ENCODE measurements around the gene MAMDC4. TPM values are rescaled to one million over a fixed set of nuclear protein-coding genes. Genes with fewer than 3 reads are reported as not detected.

Gene MAMDC4
- total RNA-seq, 1 experiment from 2014 or later = 6.3 TPM

DNA sequence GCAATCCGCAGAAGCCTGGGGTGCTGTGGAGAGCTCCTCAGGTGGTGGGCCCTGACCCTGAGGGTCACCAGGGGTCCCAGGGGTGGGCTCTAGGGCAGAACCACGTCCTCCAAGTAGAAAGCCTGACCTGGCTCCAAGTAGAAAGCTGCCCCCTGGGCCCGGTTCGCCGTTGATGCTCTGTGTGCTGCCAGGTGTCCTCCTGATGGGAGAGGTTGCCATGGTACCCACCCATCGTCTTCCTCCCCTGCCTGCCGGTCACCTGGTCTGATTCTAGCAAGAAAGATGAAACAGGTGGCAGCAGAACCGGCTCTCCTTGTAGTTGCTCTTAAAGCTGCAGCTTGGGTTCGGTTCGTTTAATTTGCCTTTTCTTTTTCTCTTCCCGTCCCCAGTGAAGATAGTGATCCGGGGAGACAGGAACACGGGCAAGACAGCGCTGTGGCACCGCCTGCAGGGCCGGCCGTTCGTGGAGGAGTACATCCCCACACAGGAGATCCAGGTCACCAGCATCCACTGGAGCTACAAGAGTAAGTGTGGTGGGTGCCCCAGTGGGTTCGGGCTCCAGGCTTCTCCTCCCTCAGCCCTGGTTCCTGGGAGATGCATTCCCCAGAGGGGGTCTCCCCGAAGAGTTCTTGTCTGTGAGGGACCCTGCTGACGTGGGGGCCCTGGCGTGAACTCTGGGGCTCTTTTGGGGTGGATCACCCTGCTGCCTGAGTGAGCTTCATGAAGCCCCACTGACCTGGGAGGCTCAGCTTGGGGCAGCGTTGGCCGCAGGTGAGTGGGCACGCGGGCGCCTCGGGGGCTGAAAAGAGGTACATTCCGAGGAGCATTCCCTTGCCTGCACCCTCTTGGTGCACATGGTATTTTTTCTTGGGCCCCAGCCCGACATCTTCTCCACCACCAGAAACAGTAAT lies 28.8 kb upstream of the MAMDC4 start:
- no peaks in the 10 kb centered on the region for H3K9me3 ChIP-seq (ENCODE audit: control insufficient read depth, insufficient read depth, low read depth, low read length)
- POLR2A ChIA-PET = no interaction called here
- TF ChIP-seq TCF7L2 (IDR thresholded peaks at IDR 0.05; ENCODE audit: low read depth, low read length) (no peak), SIN3A (IDR thresholded peaks at IDR 0.05; ENCODE audit: borderline replicate concordance, insufficient read depth, low read depth, low read length) (no peak), POLR2AphosphoS5 (IDR thresholded peaks at IDR 0.05; ENCODE audit: low read depth, low read length) (no peak)
- TF ChIP-seq, protein P1, sequence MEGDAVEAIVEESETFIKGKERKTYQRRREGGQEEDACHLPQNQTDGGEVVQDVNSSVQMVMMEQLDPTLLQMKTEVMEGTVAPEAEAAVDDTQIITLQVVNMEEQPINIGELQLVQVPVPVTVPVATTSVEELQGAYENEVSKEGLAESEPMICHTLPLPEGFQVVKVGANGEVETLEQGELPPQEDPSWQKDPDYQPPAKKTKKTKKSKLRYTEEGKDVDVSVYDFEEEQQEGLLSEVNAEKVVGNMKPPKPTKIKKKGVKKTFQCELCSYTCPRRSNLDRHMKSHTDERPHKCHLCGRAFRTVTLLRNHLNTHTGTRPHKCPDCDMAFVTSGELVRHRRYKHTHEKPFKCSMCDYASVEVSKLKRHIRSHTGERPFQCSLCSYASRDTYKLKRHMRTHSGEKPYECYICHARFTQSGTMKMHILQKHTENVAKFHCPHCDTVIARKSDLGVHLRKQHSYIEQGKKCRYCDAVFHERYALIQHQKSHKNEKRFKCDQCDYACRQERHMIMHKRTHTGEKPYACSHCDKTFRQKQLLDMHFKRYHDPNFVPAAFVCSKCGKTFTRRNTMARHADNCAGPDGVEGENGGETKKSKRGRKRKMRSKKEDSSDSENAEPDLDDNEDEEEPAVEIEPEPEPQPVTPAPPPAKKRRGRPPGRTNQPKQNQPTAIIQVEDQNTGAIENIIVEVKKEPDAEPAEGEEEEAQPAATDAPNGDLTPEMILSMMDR (IDR thresholded peaks at IDR 0.05) = no peak
- TF ChIP-seq, protein P2, sequence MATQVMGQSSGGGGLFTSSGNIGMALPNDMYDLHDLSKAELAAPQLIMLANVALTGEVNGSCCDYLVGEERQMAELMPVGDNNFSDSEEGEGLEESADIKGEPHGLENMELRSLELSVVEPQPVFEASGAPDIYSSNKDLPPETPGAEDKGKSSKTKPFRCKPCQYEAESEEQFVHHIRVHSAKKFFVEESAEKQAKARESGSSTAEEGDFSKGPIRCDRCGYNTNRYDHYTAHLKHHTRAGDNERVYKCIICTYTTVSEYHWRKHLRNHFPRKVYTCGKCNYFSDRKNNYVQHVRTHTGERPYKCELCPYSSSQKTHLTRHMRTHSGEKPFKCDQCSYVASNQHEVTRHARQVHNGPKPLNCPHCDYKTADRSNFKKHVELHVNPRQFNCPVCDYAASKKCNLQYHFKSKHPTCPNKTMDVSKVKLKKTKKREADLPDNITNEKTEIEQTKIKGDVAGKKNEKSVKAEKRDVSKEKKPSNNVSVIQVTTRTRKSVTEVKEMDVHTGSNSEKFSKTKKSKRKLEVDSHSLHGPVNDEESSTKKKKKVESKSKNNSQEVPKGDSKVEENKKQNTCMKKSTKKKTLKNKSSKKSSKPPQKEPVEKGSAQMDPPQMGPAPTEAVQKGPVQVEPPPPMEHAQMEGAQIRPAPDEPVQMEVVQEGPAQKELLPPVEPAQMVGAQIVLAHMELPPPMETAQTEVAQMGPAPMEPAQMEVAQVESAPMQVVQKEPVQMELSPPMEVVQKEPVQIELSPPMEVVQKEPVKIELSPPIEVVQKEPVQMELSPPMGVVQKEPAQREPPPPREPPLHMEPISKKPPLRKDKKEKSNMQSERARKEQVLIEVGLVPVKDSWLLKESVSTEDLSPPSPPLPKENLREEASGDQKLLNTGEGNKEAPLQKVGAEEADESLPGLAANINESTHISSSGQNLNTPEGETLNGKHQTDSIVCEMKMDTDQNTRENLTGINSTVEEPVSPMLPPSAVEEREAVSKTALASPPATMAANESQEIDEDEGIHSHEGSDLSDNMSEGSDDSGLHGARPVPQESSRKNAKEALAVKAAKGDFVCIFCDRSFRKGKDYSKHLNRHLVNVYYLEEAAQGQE (IDR thresholded peaks at IDR 0.05; ENCODE audit: insufficient read depth in 1 of 2, low read depth in 2 of 2, low read length in 1 of 2) = no peak
- intact Hi-C loops (cut with micrococcal nuclease; ENCODE audit: unreplicated experiment) (no loop called here), in situ Hi-C loops (cut with HindIII; ENCODE audit: low pct_unique_long_range_greater_than_20kb, low sequenced_read_pairs) (no loop called here)
- no peak for ATAC-seq
- no peak overlapping the region for H3K4me3 ChIP-seq (ENCODE audit: low read depth in 2 of 2, low read length in 2 of 2)
- CTCF ChIA-PET = no interaction called here
- DNase-seq (ENCODE audit: low read depth, low spot score) = no peak
- H3K27ac ChIP-seq (ENCODE audit: low read length) = no peak overlapping the region
- H3K27me3 ChIP-seq (ENCODE audit: control insufficient read depth, insufficient read depth, low read length) = no peaks in the 10 kb centered on the region
- H3K4me1 ChIP-seq (ENCODE audit: control insufficient read depth, insufficient read depth, low read length) = no peaks in the 10 kb centered on the region
- BruUV-seq (replicated peaks) = no TSS peak
- H3K36me3 ChIP-seq (ENCODE audit: control insufficient read depth, insufficient read depth, low read length) = no peaks in the 10 kb centered on the region

DNA sequence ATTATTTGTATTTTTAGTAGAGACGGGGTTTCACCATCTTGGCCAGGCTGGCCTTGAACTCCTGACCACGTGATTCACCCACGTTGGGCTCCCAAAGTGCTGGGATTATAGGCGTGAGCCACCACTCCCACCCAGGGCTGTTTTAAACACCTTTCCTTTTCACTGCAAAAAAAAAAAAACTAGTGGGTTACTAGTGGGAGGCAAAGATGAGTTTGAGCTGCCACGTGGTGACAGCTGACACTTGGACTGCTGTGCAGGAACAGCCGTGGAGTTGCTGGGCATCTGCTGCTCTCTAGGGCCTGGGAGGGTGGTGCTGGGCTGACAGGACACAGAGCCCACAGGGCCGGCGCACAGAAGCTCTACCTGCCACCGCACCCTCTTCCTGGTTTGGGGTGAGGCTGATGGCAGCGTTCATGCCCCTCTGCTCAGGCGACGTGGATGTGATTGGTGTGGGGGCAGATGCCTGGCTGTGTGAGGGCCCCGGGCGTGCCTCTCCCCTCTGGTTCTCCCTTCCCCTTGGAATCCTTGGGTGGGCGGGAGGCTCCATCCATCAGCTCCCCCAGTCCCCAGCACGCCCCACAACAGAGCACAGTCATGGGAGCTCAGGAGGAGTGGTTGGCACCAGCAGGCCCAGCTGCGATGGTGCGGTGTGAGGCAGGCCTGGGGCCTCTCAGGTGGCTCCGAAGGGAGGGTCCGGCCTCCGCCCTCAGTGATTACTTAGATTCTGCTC lies 27.5 kb upstream of the MAMDC4 start:
- no peaks in the 10 kb centered on the region for H3K4me1 ChIP-seq (ENCODE audit: control insufficient read depth, insufficient read depth, low read length)
- in situ Hi-C loops (cut with HindIII; ENCODE audit: low pct_unique_long_range_greater_than_20kb, low sequenced_read_pairs) (no loop called here), intact Hi-C loops (cut with micrococcal nuclease; ENCODE audit: unreplicated experiment) (no loop called here)
- no peak overlapping the region for H3K27ac ChIP-seq (ENCODE audit: low read length)
- H3K36me3 ChIP-seq (ENCODE audit: control insufficient read depth, insufficient read depth, low read length) = no peaks in the 10 kb centered on the region; the same call in 1 of the 2 replicates
- CTCF ChIA-PET = interaction anchor here (0.7 kb wide), 1 partner anchor 15 kb away, joined by 5 read pairs; no protein-coding TSS in a partner anchor
- POLR2A ChIA-PET = no interaction called here
- BruUV-seq (replicated peaks) = no TSS peak
- TF ChIP-seq TCF7L2 (IDR thresholded peaks at IDR 0.05; ENCODE audit: low read depth, low read length) = no peak
- TF ChIP-seq, protein P2 (IDR thresholded peaks at IDR 0.05; ENCODE audit: insufficient read depth in 1 of 2, low read depth in 2 of 2, low read length in 1 of 2) = no peak
- TF ChIP-seq SIN3A (IDR thresholded peaks at IDR 0.05; ENCODE audit: borderline replicate concordance, insufficient read depth, low read depth, low read length) = no peak
- TF ChIP-seq, protein P1 (IDR thresholded peaks at IDR 0.05) = no peak
- TF ChIP-seq POLR2AphosphoS5 (IDR thresholded peaks at IDR 0.05; ENCODE audit: low read depth, low read length) = no peak
- H3K4me3 ChIP-seq (ENCODE audit: low read depth in 2 of 2, low read length in 2 of 2) = no peak overlapping the region
- H3K27me3 ChIP-seq (ENCODE audit: control insufficient read depth, insufficient read depth, low read length) = no peaks in the 10 kb centered on the region
- DNase-seq (ENCODE audit: low read depth, low spot score) (no peak), ATAC-seq (no peak)
- no peaks in the 10 kb centered on the region for H3K9me3 ChIP-seq (ENCODE audit: control insufficient read depth, insufficient read depth, low read depth, low read length)
